COLO668 (cell line): ENCODE data around the gene C1R.

Source experiments
- DNase-seq: peaks from one replicate; lab custom pipeline; 2025; ENCODE audit not compliant: unreplicated experiment; lab: John Stamatoyannopoulos, UW

The C1R gene

GRCh38 chr12:7099290-7099996 lies 7.2 kb upstream of the C1R start:
- no peak for DNase-seq

- DNase-seq, result no peak
Measured at GRCh38 chr12:7096979-7097378, 4.7 kb upstream of the C1R start.

- DNase-seq, result no peak
Measured at GRCh38 chr12:7096006-7096932, 4.0 kb upstream of the C1R start.

GRCh38 chr12:7093892-7094291 lies 1.6 kb upstream of the C1R start:
- no peak for DNase-seq

GRCh38 chr12:7093486-7093885 lies 1.2 kb upstream of the C1R start:
- DNase-seq, result no peak

GRCh38 chr12:7092986-7093460 lies 778 bp upstream of the C1R start:
- DNase-seq, result no peak

- DNase-seq, result no peak
Measured at GRCh38 chr12:7091660-7092228, 501 bp downstream of the C1R start.

- DNase-seq, result no peak
Measured at GRCh38 chr12:7091171-7091570, 1.1 kb downstream of the C1R start.

GRCh38 chr12:7090222-7090998 lies 1.8 kb downstream of the C1R start:
- DNase-seq, result no peak

- no peak for DNase-seq
Measured at GRCh38 chr12:7089196-7089871, 2.9 kb downstream of the C1R start.

GRCh38 chr12:7083125-7083524 lies 9.1 kb downstream of the C1R start:
- no peak for DNase-seq

- no peak for DNase-seq
Measured at GRCh38 chr12:7081037-7081436, 11.2 kb downstream of the C1R start.

- DNase-seq, result no peak
Measured at GRCh38 chr12:7079826-7080125, 12.5 kb downstream of the C1R start.

GRCh38 chr12:7078163-7078562 lies 14.1 kb downstream of the C1R start:
- DNase-seq, result no peak

- no peak for DNase-seq
Measured at GRCh38 chr12:7076493-7076892, 15.8 kb downstream of the C1R start.

- no peak for DNase-seq
Measured at GRCh38 chr12:7075939-7076338, 16.3 kb downstream of the C1R start.

- no peak for DNase-seq
Measured at GRCh38 chr12:7075518-7075917, 16.7 kb downstream of the C1R start.

- no peak for DNase-seq
Measured at GRCh38 chr12:7073946-7074345, 18.3 kb downstream of the C1R start.

- no peak for DNase-seq
Measured at GRCh38 chr12:7072554-7072953, 19.7 kb downstream of the C1R start.

GRCh38 chr12:7072035-7072434 lies 20.2 kb downstream of the C1R start:
- no peak for DNase-seq

- no peak for DNase-seq
Measured at GRCh38 chr12:7069386-7069785, 22.9 kb downstream of the C1R start.
